K562 (cell line): ENCODE measurements around the gene LGALS8. TPM values are rescaled to one million over a fixed set of nuclear protein-coding genes. Genes with fewer than 3 reads are reported as not detected.

ENCODE experiments used
- ATAC-seq: fragments of 200-7000 bp; cut with Tn5 transposase; 3 replicates; pipeline ENCODE4 v1.9.1; 2020; ENCODE audit warnings: moderate library complexity
- BruUV-seq: library from RNA; stranded (reverse); fragments of 400-500 nt; replicated peaks from 2 replicates; lab custom pipeline; 2021; lab: Mats Ljungman, UMichigan
- CTCF ChIA-PET: fragments of 300-600 bp; formaldehyde crosslinking; extraction: SDS; loops from one replicate; lab custom pipeline; 2021; ENCODE audit warnings: low intra/inter-chr PET ratio; lab: Yijun Ruan, JAX
- POLR2A ChIA-PET: fragments of 300-600, 350-650 bp; sonication (Branson Sonifier 250); formaldehyde crosslinking; extraction: SDS; loops from one replicate; lab custom pipeline; 2021; ENCODE audit warnings: antibody characterized with exemption, inconsistent platforms; lab: Yijun Ruan, JAX
- DNase-seq, 4 experiments: peaks; one replicate each; pipeline versions ENCODE4 v3.0.0 to v3.0.0-alpha.2; 2011 to 2018; ENCODE audit warnings: low spot score in 3 of 4, mixed read lengths in 3 of 4; ENCODE audit errors: extremely low read depth in 1 of 4
- FAIRE-seq: peaks from 2 replicates; lab custom pipeline; 2011; peaks lifted over from hg19 to GRCh38; lab: Jason Lieb, UNC
- H2AFZ ChIP-seq: 2 replicates; pipeline ENCODE4 v1.6.0; 2011; ENCODE audit warnings: low read depth, low read length, control low read depth, inconsistent platforms
- H3K27ac ChIP-seq: fragments of 200-600 bp; 3 replicates; pipeline ENCODE4 v1.8.0; 2011; ENCODE audit warnings: low read depth, mild to moderate bottlenecking, control low read depth, inconsistent platforms, low read length, moderate library complexity, mixed read lengths; ENCODE audit errors: extremely low read depth
- H3K27me3 ChIP-seq, 2 experiments: fragments of 300-600 bp in 1 of 2; 2 replicates in 1 of 2; 3 replicates in 1 of 2; pipeline versions ENCODE4 v1.6.0 to v1.8.0; 2011; ENCODE audit warnings: inconsistent platforms in 2 of 2, low read length in 2 of 2, mild to moderate bottlenecking in 1 of 2, mixed read lengths in 1 of 2, moderate library complexity in 1 of 2; ENCODE audit not compliant: control insufficient read depth in 2 of 2, insufficient read depth in 2 of 2
- H3K36me3 ChIP-seq: fragments of 300-600 bp; 3 replicates; pipeline ENCODE4 v1.8.0; 2011; ENCODE audit warnings: mild to moderate bottlenecking, low read length, inconsistent platforms; ENCODE audit not compliant: control insufficient read depth, insufficient read depth
- H3K4me1 ChIP-seq, 2 experiments: fragments of 200-600 bp in 1 of 2; replicated peaks in 1 of 2; 2 replicates in 1 of 2; 3 replicates in 1 of 2; pipeline versions ENCODE4 v1.5.1 to v1.8.0; 2011; ENCODE audit warnings: inconsistent platforms in 2 of 2, low read length in 2 of 2, mild to moderate bottlenecking in 1 of 2, mixed read lengths in 1 of 2, moderate library complexity in 1 of 2; ENCODE audit not compliant: control insufficient read depth in 2 of 2, insufficient read depth in 2 of 2
- H3K4me2 ChIP-seq: 2 replicates; pipeline ENCODE4 v1.6.1; 2011; ENCODE audit warnings: low read length, control low read depth, inconsistent platforms, mixed read lengths; ENCODE audit not compliant: insufficient read depth
- H3K4me3 ChIP-seq: fragments of 200-600 bp; sonication (generic), shearing (Covaris generic); 2 replicates; pipeline ENCODE4 v1.5.1; 2016; ENCODE audit warnings: control low read depth, inconsistent platforms
- H3K79me2 ChIP-seq: fragments of 200-600 bp; 3 replicates; pipeline ENCODE4 v1.8.0; 2011; ENCODE audit warnings: low read length, inconsistent platforms; ENCODE audit not compliant: control insufficient read depth, insufficient read depth
- H3K9ac ChIP-seq, 2 experiments: 2 replicates each; pipeline versions ENCODE4 v1.6.0 to v1.6.1; 2011; ENCODE audit warnings: low read depth in 2 of 2, low read length in 2 of 2, control low read depth in 1 of 2, inconsistent platforms in 1 of 2, mild to moderate bottlenecking in 1 of 2, mixed read lengths in 1 of 2; ENCODE audit not compliant: insufficient read depth in 1 of 2
- H3K9me1 ChIP-seq: one replicate; pipeline ENCODE4 v1.6.0; 2011; ENCODE audit warnings: inconsistent platforms, mild to moderate bottlenecking, low read length, moderate library complexity; ENCODE audit not compliant: control insufficient read depth, insufficient read depth
- H3K9me3 ChIP-seq: replicated peaks from 2 replicates; pipeline ENCODE4 v1.5.1; 2011; ENCODE audit warnings: low read depth, low read length, inconsistent platforms; ENCODE audit not compliant: control insufficient read depth, insufficient read depth
- H4K20me1 ChIP-seq: replicated peaks from 2 replicates; pipeline ENCODE4 v1.6.1; 2011; ENCODE audit warnings: low read length, inconsistent platforms, mixed read lengths; ENCODE audit not compliant: control insufficient read depth, insufficient read depth
- FOXM1 ChIP-seq, 2 experiments: fragments of 450-650 bp in 1 of 2; sonication (generic) in 1 of 2; formaldehyde crosslinking in 1 of 2; IDR thresholded peaks; 2 replicates each; pipeline versions ENCODE4 v1.6.1 to v1.9.0; 2017 to 2022; ENCODE audit warnings: low read depth in 2 of 2, mild to moderate bottlenecking in 2 of 2, missing genetic modification reagents in 1 of 2, moderate library complexity in 1 of 2
- FUS ChIP-seq: fragments of 200-400 bp; formaldehyde crosslinking; optimal IDR thresholded peaks from 2 replicates; pipeline ENCODE3; 2017; ENCODE audit warnings: low read depth, low read length
- GTF2E2 ChIP-seq: fragments of 200-800 bp; sonication (Bioruptor generic); IDR thresholded peaks from 2 replicates; pipeline ENCODE4 v1.6.1; 2016; ENCODE audit warnings: missing genetic modification characterization, missing compliant biosample characterization
- L3MBTL2 ChIP-seq: fragments of 450-650 bp; IDR thresholded peaks from 2 replicates; pipeline ENCODE4 v1.6.1; 2016; ENCODE audit warnings: mild to moderate bottlenecking, moderate library complexity
- MEIS2 ChIP-seq: fragments of 450-650 bp; IDR thresholded peaks from 2 replicates; pipeline ENCODE4 v1.6.1; 2014; ENCODE audit warnings: mild to moderate bottlenecking; ENCODE audit not compliant: partially characterized antibody
- RFX7 ChIP-seq: fragments of 250-450 bp; sonication (Bioruptor Pico); IDR thresholded peaks from 2 replicates; pipeline ENCODE4 v1.5.1; 2021; ENCODE audit warnings: mild to moderate bottlenecking
- SFPQ ChIP-seq: fragments of 200-400 bp; formaldehyde crosslinking; IDR thresholded peaks from 2 replicates; pipeline ENCODE4 v1.6.1; 2017; ENCODE audit warnings: mild to moderate bottlenecking, low read depth, low read length, moderate library complexity
- SMAD3 ChIP-seq: fragments of 450-650 bp; formaldehyde crosslinking; conservative IDR thresholded peaks from 2 replicates; pipeline ENCODE4 v1.4.0; 2020; ENCODE audit warnings: mild to moderate bottlenecking
- SMARCC2 ChIP-seq: fragments of 450-650 bp; IDR thresholded peaks from 2 replicates; pipeline ENCODE4 v1.6.1; 2017; ENCODE audit warnings: antibody characterized with exemption, moderate library complexity, mild to moderate bottlenecking, low read depth
- SRSF9 ChIP-seq: fragments of 200-400 bp; formaldehyde crosslinking; IDR thresholded peaks from 2 replicates; pipeline ENCODE4 v1.6.1; 2017; ENCODE audit warnings: low read depth, low read length, borderline replicate concordance
- WGBS: fragments of 100-300 bp; shearing (Covaris generic); methylation state at CpG from one replicate; pipeline ENCODE4 v1.1.6; 2016; ENCODE audit warnings: low coverage, mixed read lengths; ENCODE audit not compliant: insufficient coverage; ENCODE audit errors: missing lambda C conversion rate; 5-methylcytosine and 5-hydroxymethylcytosine counted together
- in situ Hi-C: fragments of 300-500 bp; cut with MboI; formaldehyde crosslinking; loops from 4 replicates; pipeline ENCODE4 v1.15.0; 2018; ENCODE audit warnings: inconsistent platforms, mixed read lengths
- intact Hi-C: fragments of 100-400 bp; cut with micrococcal nuclease; formaldehyde crosslinking; loops from 2 replicates; pipeline ENCODE4 v1.14.2; 2022
- polyA plus RNA-seq, 8 experiments: library from polyadenylated mRNA; depleted of rRNA in 4 of 8; stranded (reverse) in 5 of 8; unstranded in 3 of 8; fragments of >200 nt; fragmentation: Nextera tagmentation in 2 of 8; fragmentation: Illumina TruSeq in 1 of 8; extraction: Ambion mirVana in 2 of 8; extraction: Trizol in 1 of 8; gene quantifications; 2 replicates each; pipeline versions ENCODE4 v1.2.1 to v1.2.3, GENCODE V29; 2011 to 2014; ENCODE audit warnings: inconsistent platforms in 1 of 8, missing spikeins in 1 of 8
- total RNA-seq, 7 experiments: library from RNA; depleted of rRNA in 6 of 7; stranded (reverse); fragments of >200 nt in 6 of 7; fragmentation: Illumina TruSeq in 2 of 7; extraction: Trizol in 2 of 7; gene quantifications; 2 replicates each; pipeline versions ENCODE4 v1.2.1 to v1.2.3, GENCODE V29; 2011 to 2021; ENCODE audit warnings: low replicate concordance in 1 of 7
- TF ChIP-seq, protein P1 (sequence below): sonication (generic); formaldehyde crosslinking; IDR thresholded peaks from 2 replicates; pipeline ENCODE4 v1.8.0; 2022; ENCODE audit warnings: mild to moderate bottlenecking, missing genetic modification reagents
- TF ChIP-seq, protein P2 (sequence below): IDR thresholded peaks from 3 replicates; pipeline ENCODE4 v1.6.1; 2011; ENCODE audit warnings: borderline replicate concordance, mild to moderate bottlenecking; ENCODE audit not compliant: insufficient read length, insufficient read depth
- TF ChIP-seq, protein P3 (sequence below): fragments of 250-450 bp; sonication (Bioruptor Pico); IDR thresholded peaks from 2 replicates; pipeline ENCODE4 v1.8.0; 2021; ENCODE audit warnings: moderate library complexity, mild to moderate bottlenecking, inconsistent platforms
- TF ChIP-seq, protein P4 (sequence below): fragments of 450-650 bp; formaldehyde crosslinking; IDR thresholded peaks from 2 replicates; pipeline ENCODE4 v1.4.0; 2020; ENCODE audit warnings: mild to moderate bottlenecking, moderate library complexity

The LGALS8 gene
- total and polyA plus RNA-seq, 9 of the 15 experiments (the other 6 are each of a cell fraction or from before 2014, with no cell fraction given), result 57.4 to 87.7 (median 70.3) TPM

DNA sequence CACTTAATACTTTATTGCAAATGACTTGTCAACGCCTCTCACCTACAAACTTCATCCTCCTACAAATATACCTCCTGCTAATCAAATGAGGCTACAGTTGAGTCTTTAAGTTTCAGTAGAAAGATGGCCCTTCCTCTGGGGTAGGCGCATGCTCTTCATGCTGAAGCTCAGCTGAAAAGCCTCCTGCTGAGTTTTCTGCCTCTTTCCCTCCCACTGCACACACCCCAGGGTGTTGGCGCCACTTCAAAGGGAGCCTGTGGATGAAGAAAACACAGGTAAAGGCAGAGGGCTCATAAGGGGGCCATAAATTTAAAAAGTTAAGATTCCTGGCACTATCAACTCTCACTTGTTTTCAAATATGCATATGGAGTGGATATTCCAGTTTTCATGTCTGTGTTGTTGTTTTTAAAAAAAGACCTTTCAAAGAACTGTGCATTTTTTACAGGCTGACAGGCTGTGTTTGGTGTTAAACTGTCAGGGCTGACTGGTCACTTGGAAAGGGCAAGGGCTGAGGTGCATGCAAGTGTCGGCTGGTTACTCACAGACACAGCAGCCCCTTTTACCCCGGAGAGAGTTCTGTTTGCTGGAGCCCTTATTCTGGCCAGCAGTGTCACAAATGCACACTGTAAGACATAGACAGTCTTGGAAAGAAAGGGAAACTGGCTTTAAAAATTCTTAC lies 42.9 kb upstream of the LGALS8 start:
- FAIRE-seq (no peak), DNase-seq (peak in 2 of 4 experiments; percentile 25 to 66), ATAC-seq (peak; percentile 85)
- no peak overlapping the region for H2AFZ ChIP-seq
- H3K9me1 ChIP-seq, result no peaks in the 10 kb centered on the region
- no TSS peak for BruUV-seq
- WGBS, result 36% methylated on average over 5 of the region's 5 CpGs
- no peak overlapping the region for H3K9ac ChIP-seq
- no peaks in the 10 kb centered on the region; a peak in 1 of 5 replicates for H3K4me1 ChIP-seq
- peaks cover 22% of the 10 kb centered on the region; the same call in 1 of the 3 replicates for H3K36me3 ChIP-seq
- intact Hi-C loops, result no loop called here
- no peak overlapping the region for H3K4me3 ChIP-seq
- H3K27ac ChIP-seq, result no peak overlapping the region
- ChIA-PET CTCF (no interaction called here), POLR2A (no interaction called here)
- H3K27me3 ChIP-seq, result no peaks in the 10 kb centered on the region
- H3K79me2 ChIP-seq, result no peaks in the 10 kb centered on the region
- no peak overlapping the region for H3K4me2 ChIP-seq
- no peaks in the 10 kb centered on the region for H4K20me1 ChIP-seq
- in situ Hi-C loops, result loop anchor here (25.0 kb wide), 1 partner anchor 906 kb away; no protein-coding TSS in a partner anchor
- H3K9me3 ChIP-seq, result no peaks in the 10 kb centered on the region
- TF ChIP-seq RFX7 (CRISPR knock-in tag) (no peak), FUS (no peak), FOXM1 (IDR thresholded peaks at IDR 0.05; ENCODE audit: low read depth) (no peak), FOXM1 (CRISPR knock-in tag; IDR thresholded peaks at IDR 0.05; ENCODE audit: low read depth) (no peak), SMAD3 (CRISPR knock-in tag) (no peak), SFPQ (no peak), L3MBTL2 (no peak), MEIS2 (peak; percentile 41), SMARCC2 (no peak), GTF2E2 (tag) (no peak), SRSF9 (no peak)
- TF ChIP-seq, protein P1, sequence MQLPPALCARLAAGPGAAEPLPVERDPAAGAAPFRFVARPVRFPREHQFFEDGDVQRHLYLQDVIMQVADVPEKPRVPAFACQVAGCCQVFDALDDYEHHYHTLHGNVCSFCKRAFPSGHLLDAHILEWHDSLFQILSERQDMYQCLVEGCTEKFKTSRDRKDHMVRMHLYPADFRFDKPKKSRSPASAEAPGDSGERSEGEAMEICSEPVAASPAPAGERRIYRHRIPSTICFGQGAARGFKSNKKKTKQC, result no peak
- TF ChIP-seq, protein P2, sequence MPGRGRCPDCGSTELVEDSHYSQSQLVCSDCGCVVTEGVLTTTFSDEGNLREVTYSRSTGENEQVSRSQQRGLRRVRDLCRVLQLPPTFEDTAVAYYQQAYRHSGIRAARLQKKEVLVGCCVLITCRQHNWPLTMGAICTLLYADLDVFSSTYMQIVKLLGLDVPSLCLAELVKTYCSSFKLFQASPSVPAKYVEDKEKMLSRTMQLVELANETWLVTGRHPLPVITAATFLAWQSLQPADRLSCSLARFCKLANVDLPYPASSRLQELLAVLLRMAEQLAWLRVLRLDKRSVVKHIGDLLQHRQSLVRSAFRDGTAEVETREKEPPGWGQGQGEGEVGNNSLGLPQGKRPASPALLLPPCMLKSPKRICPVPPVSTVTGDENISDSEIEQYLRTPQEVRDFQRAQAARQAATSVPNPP, result no peak
- TF ChIP-seq, protein P3, sequence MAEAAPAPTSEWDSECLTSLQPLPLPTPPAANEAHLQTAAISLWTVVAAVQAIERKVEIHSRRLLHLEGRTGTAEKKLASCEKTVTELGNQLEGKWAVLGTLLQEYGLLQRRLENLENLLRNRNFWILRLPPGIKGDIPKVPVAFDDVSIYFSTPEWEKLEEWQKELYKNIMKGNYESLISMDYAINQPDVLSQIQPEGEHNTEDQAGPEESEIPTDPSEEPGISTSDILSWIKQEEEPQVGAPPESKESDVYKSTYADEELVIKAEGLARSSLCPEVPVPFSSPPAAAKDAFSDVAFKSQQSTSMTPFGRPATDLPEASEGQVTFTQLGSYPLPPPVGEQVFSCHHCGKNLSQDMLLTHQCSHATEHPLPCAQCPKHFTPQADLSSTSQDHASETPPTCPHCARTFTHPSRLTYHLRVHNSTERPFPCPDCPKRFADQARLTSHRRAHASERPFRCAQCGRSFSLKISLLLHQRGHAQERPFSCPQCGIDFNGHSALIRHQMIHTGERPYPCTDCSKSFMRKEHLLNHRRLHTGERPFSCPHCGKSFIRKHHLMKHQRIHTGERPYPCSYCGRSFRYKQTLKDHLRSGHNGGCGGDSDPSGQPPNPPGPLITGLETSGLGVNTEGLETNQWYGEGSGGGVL, result no peak
- TF ChIP-seq, protein P4, sequence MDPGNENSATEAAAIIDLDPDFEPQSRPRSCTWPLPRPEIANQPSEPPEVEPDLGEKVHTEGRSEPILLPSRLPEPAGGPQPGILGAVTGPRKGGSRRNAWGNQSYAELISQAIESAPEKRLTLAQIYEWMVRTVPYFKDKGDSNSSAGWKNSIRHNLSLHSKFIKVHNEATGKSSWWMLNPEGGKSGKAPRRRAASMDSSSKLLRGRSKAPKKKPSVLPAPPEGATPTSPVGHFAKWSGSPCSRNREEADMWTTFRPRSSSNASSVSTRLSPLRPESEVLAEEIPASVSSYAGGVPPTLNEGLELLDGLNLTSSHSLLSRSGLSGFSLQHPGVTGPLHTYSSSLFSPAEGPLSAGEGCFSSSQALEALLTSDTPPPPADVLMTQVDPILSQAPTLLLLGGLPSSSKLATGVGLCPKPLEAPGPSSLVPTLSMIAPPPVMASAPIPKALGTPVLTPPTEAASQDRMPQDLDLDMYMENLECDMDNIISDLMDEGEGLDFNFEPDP (CRISPR knock-in tag), result no peak
